ENCODE measurements around the gene WFDC11.
"Not testable (repeated sequence)": the region's sequence is repeated elsewhere in the genome, so short reads cannot be mapped to it uniquely, and the experiment has no call there.

Gene WFDC11

DNA sequence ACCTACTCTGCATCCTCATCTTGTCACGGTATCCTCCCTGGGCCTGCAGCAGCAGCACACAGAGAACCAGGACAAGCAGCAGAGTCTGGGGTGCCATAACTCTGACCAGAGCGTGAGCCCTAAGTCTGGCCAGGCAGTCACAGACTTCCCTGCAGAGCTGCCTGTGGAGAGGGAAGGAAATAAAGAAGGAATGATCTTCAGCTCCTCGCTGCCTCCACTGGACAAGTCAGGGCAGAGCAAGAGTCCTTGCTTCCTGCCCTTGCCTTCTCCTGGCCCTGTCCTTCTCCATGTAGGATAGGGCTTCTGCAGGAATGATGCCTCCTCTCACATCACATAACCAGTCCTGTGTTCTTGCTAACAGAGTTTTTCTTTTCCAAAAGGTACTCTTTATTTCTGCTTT is 15.9 kb upstream of the WFDC11 start:
- DNase-seq (ENCODE audit: low read depth) = no peak
- TF ChIP-seq, protein P1, sequence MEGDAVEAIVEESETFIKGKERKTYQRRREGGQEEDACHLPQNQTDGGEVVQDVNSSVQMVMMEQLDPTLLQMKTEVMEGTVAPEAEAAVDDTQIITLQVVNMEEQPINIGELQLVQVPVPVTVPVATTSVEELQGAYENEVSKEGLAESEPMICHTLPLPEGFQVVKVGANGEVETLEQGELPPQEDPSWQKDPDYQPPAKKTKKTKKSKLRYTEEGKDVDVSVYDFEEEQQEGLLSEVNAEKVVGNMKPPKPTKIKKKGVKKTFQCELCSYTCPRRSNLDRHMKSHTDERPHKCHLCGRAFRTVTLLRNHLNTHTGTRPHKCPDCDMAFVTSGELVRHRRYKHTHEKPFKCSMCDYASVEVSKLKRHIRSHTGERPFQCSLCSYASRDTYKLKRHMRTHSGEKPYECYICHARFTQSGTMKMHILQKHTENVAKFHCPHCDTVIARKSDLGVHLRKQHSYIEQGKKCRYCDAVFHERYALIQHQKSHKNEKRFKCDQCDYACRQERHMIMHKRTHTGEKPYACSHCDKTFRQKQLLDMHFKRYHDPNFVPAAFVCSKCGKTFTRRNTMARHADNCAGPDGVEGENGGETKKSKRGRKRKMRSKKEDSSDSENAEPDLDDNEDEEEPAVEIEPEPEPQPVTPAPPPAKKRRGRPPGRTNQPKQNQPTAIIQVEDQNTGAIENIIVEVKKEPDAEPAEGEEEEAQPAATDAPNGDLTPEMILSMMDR (IDR thresholded peaks at IDR 0.05; ENCODE audit: low read depth, low read length) = peak; percentile 1
- no peak for TF ChIP-seq MYC (IDR thresholded peaks at IDR 0.05; ENCODE audit: low read depth, low read length)

DNA sequence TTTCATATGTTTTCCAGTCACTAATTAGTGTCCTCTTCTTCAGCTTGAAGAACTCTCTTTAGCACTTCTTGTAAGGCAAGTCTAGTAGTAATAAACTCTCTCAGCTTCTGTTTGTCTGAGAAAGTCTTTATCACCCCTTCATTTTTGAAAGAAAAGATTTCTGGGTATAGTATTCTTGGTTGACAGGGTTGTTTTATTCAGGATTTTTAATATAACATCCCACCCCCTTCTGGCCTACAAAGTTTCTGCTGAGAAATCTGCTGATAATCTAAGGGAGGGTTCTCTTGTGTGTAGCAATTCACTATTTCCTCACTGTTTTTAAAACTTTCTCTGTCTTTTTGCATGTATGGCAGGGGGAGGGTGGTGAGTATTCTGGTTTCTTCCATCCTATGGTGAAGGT is 9.6 kb upstream of the WFDC11 start:
- DNase-seq (ENCODE audit: low read depth) = no peak
- no peak for TF ChIP-seq POLR2A (IDR thresholded peaks at IDR 0.05; ENCODE audit: extremely low read depth, insufficient read length)
- TF ChIP-seq, protein P2, sequence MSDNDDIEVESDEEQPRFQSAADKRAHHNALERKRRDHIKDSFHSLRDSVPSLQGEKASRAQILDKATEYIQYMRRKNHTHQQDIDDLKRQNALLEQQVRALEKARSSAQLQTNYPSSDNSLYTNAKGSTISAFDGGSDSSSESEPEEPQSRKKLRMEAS (IDR thresholded peaks at IDR 0.05; ENCODE audit: low read depth, low read length) = no peak
- TF ChIP-seq, protein P1 (IDR thresholded peaks at IDR 0.05; ENCODE audit: low read depth, low read length) = no peak
- TF ChIP-seq MYC (IDR thresholded peaks at IDR 0.05; ENCODE audit: low read depth, low read length) = no peak
- no peak overlapping the region for H3K4me3 ChIP-seq (ENCODE audit: low read depth, low read length)

More for the DNA sequence above, 15.9 kb upstream of the WFDC11 start:
- no peak overlapping the region for H3K4me3 ChIP-seq (ENCODE audit: low read depth, low read length)

DNA sequence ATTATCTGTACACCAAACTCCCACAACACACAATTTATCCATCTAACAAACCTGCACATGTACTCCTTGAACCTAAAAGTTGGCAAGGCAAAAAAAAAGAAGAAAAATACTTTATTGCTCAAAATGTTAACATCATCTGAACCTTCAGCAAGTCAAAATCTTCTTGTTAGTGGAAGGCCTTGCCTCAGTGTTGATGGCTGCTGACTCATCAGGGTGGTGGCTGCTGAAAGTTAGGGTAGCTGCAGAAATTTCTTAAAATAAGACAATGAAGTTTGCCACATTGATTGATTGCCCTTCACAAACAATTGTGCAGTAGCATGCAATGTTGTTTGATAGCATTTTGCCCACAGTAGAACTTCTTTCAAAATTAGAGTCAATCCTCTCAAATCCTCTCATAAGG is 2.7 kb upstream of the WFDC11 start:
- DNase-seq (ENCODE audit: low read depth) = no peak
- TF ChIP-seq POLR2A (IDR thresholded peaks at IDR 0.05; ENCODE audit: extremely low read depth, insufficient read length) (no peak), MYC (IDR thresholded peaks at IDR 0.05; ENCODE audit: low read depth, low read length) (no peak)
- TF ChIP-seq, protein P1 (IDR thresholded peaks at IDR 0.05; ENCODE audit: low read depth, low read length) = no peak
- TF ChIP-seq, protein P2 (IDR thresholded peaks at IDR 0.05; ENCODE audit: low read depth, low read length) = no peak
- no peak overlapping the region for H3K4me3 ChIP-seq (ENCODE audit: low read depth, low read length)

DNA sequence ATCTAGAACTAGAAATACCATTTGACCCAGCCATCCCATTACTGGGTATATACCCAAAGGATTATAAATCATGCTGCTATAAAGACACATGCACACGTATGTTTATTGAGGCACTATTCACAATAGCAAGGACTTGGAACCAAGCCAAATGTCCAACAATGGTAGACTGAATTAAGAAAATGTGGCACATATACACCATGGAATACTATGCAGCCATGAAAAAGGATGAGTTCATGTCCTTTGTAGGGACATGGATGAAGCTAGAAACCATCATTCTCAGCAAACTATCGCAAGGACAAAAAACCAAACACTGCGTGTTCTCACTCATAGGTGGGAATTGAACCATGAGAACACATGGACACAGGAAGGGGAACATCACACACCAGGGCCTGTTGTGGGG is 13.0 kb downstream of the WFDC11 start:
- H3K4me3 ChIP-seq (ENCODE audit: low read depth, low read length); DNase-seq (ENCODE audit: low read depth): not testable (repeated sequence)

DNA sequence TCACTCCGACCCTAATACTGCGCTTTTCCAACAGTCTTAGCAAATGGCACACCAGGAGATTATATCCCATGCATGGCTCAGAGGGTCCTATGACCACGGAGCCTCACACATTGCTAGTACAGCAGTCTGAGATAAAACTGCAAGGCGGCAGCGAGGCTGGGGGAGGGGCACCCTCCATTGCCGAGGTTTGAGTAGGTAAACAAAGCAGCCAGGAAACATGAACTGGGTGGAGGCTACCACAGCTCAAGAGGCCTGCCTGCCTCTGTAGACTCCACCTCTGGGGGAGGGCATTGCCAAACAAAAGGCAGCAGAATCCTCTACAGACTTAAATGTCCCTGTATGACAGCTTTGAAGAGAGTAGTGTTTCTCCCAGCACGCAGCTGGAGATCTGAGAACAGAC is 18.3 kb downstream of the WFDC11 start:
- not testable (repeated sequence) for H3K4me3 ChIP-seq (ENCODE audit: low read depth, low read length)

DNA sequence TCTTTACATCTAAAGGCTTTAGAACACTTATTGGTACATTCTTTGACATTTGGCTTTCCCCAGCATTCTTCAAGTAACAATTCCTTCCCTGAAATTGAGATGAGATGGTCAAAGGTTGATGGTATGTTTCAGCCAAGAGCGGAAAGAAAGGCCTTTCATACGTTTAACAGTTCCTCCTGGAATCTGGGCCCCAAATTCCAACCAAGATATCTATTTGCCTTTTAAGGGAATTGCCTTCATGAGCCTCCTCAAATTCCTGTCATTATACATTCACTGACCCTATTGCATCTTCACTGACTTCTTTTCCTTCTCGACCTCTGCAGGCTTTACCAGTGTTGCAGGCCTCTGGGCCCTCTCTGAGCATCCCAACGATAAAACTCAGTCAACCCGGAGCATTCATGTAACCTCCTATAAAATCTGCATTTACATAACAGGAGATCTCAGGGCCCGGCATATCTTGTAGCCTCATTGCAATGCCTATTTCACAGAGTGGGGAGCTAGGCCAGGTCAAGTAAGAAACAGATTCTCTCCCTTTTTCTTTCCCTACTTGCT is 20.7 kb downstream of the WFDC11 start:
- no peak overlapping the region for H3K4me3 ChIP-seq (ENCODE audit: low read depth, low read length)
- DNase-seq (ENCODE audit: low read depth) = no peak
- TF ChIP-seq, protein P1 (IDR thresholded peaks at IDR 0.05; ENCODE audit: low read depth, low read length) = no peak
- TF ChIP-seq MYC (IDR thresholded peaks at IDR 0.05; ENCODE audit: low read depth, low read length) (no peak), POLR2A (IDR thresholded peaks at IDR 0.05; ENCODE audit: extremely low read depth, insufficient read length) (no peak)
- TF ChIP-seq, protein P2 (IDR thresholded peaks at IDR 0.05; ENCODE audit: low read depth, low read length) = no peak

More for the DNA sequence above, 18.3 kb downstream of the WFDC11 start:
- DNase-seq (ENCODE audit: low read depth) = not testable (repeated sequence)

DNA sequence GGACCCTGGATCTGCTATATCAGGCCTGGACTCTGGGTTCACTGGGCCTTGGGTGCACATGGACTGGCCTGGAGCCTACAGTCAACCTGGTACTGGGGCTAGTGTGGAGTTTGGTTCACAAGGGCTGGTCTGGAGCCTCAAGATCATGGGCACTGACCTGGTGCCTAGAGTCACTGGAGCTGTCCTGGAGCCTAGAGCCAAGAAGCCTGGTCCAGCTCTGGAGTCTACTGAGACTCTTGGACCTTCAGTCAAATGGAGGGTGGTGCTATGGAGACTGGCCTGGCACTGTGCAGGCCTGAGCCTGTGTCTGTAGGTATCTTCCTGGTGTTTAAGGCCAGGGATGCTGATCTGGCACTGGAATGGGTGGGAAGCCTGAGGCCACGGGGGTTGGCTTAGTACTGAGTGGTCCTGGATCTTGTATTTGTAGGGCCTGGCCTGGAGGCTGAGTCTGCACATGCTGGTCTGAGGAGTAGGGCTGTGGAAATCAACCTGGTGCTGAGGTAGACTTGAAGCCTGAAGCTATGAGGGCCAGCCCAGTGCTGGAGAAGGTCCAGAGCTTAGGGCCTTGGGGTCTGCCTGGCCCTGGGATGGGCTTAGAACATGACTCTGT is 22.5 kb downstream of the WFDC11 start:
- no peak for DNase-seq (ENCODE audit: low read depth)
- no peak overlapping the region for H3K4me3 ChIP-seq (ENCODE audit: low read depth, low read length)
- TF ChIP-seq, protein P2 (IDR thresholded peaks at IDR 0.05; ENCODE audit: low read depth, low read length) = no peak
- TF ChIP-seq, protein P1 (IDR thresholded peaks at IDR 0.05; ENCODE audit: low read depth, low read length) = no peak
- TF ChIP-seq MYC (IDR thresholded peaks at IDR 0.05; ENCODE audit: low read depth, low read length) (no peak), POLR2A (IDR thresholded peaks at IDR 0.05; ENCODE audit: extremely low read depth, insufficient read length) (no peak)

Measured in NB4 (cell line).